Stomach (tissue), 9 donors: ENCODE measurements around the gene COL5A1. TPM values are rescaled to one million over a fixed set of nuclear protein-coding genes. Genes with fewer than 3 reads are reported as not detected.

Experiments used
- DNase-seq, 2 donors: peaks; one replicate each; pipeline versions ENCODE4 v3.0.0 to v3.0.0-alpha.2; 2013 to 2019
- H3K27ac ChIP-seq, 5 donors: fragments of 200-600 bp in 4 of 5; sonication (generic) in 4 of 5; one replicate each; pipeline ENCODE4 v1.5.1; 2013 to 2019; ENCODE audit warnings: mild to moderate bottlenecking in 1 of 5, moderate library complexity in 1 of 5
- H3K27me3 ChIP-seq, 3 donors: fragments of 200-600 bp; sonication (generic); one replicate each; pipeline ENCODE4 v1.5.1; 2017 to 2019; ENCODE audit warnings: mixed run types in 1 of 3
- H3K36me3 ChIP-seq, 4 donors: fragments of 200-600 bp; sonication (generic); 1 replicate in 3 of 4; 2 replicates in 1 of 4; pipeline ENCODE4 v1.5.1; 2016 to 2019
- H3K4me1 ChIP-seq, 4 donors: fragments of 200-600 bp; sonication (generic); one replicate each; pipeline ENCODE4 v1.5.1; 2016 to 2019
- H3K4me3 ChIP-seq, 4 donors: fragments of 200-600 bp; sonication (generic) in 3 of 4; one replicate each; pipeline ENCODE4 v1.5.1; 2016 to 2019; ENCODE audit warnings: mild to moderate bottlenecking in 1 of 4
- H3K9me3 ChIP-seq, 4 donors: fragments of 200-600 bp; sonication (generic); one replicate each; pipeline ENCODE4 v1.5.1; 2016 to 2019
- EP300 ChIP-seq: sonication (generic); formaldehyde crosslinking; IDR thresholded peaks from one replicate; pipeline ENCODE4 v1.6.1; 2017; ENCODE audit warnings: antibody characterized with exemption
- POLR2A ChIP-seq, 4 donors: fragments of 450-650 bp; IDR thresholded peaks; one replicate each; pipeline ENCODE4 v1.6.1; 2016; ENCODE audit warnings: antibody characterized with exemption in 4 of 4, control low read depth in 2 of 4, mild to moderate bottlenecking in 1 of 4, moderate library complexity in 1 of 4
- POLR2AphosphoS5 ChIP-seq, 3 donors: sonication (generic); formaldehyde crosslinking; IDR thresholded peaks; one replicate each; pipeline ENCODE4 v1.6.1; 2016; ENCODE audit warnings: antibody characterized with exemption in 3 of 3
- WGBS, 5 donors: extraction: QIAGEN DNeasy Blood & Tissue Kit in 3 of 5; methylation state at CpG; one replicate each; pipeline versions ENCODE4 v1.1.5 to v1.1.7; 2013 to 2018; 5-methylcytosine and 5-hydroxymethylcytosine counted together
- intact Hi-C: fragments of 100-400 bp; cut with DNase I; formaldehyde crosslinking; loops from one replicate; pipeline ENCODE4 v1.15.1; 2023; ENCODE audit warnings: low total_unique reads
- polyA plus RNA-seq, 3 donors: library from polyadenylated mRNA; stranded (reverse); fragments of 200-250 nt; gene quantifications; one replicate each; pipeline ENCODE4 v1.2.3, GENCODE V29; 2013
- total RNA-seq, 5 donors: library from RNA; depleted of rRNA; stranded (reverse); fragments of >200 nt; gene quantifications; one replicate each; pipeline versions ENCODE4 v1.1.0 to v1.2.3, GENCODE V29; 2014 to 2016
- TF ChIP-seq, protein P1 (sequence below), 7 experiments: fragments of 450-650 bp in 4 of 7; fragments of 200-600 bp in 3 of 7; sonication (generic) in 3 of 7; IDR thresholded peaks; one replicate each; pipeline ENCODE4 v1.5.1; 2016 to 2019; ENCODE audit warnings: antibody characterized with exemption in 7 of 7, control low read depth in 2 of 7, mild to moderate bottlenecking in 1 of 7
- donor health status: healthy with polysubstance abuse.
- donor health status: Bipolar disorder and iron deficiency.
- donor health status: healthy.

The COL5A1 gene
- total and polyA plus RNA-seq, 8 donors: 7.3 to 205 (median 26.4) TPM

DNA sequence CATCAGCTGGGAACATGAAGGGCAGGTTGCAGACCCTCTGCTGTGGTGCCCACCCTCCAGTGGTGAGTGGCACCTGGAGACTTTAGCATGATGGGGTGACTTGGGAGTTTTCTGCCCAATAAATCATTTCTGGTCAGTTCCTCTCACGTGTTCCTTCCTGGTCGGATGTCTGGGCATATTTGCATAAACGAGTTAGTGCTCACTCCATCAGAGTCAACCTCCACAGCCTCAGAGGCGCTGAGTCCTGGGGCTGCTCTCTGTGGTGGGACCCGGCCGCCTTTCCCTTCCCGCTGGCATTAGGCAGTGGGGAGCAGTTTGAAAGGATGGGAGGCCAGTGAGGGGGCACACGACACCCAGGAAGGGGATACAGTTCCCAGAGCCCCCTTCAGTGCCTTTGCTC, 125.0 kb downstream of the COL5A1 start:
- no peak overlapping the region for H3K4me3 ChIP-seq
- H3K27me3 ChIP-seq: peaks cover 0 to 16% (median 0%) of the 10 kb centered on the region in 3 donors
- 14 to 66% (median 57%) methylated on average over 2 to 8 of the region's 8 CpGs for WGBS, 5 donors
- no peaks in the 10 kb centered on the region for H3K4me1 ChIP-seq
- H3K36me3 ChIP-seq: peaks cover 4 to 82% (median 40%) of the 10 kb centered on the region in 4 donors
- no peaks in the 10 kb centered on the region for H3K9me3 ChIP-seq
- intact Hi-C loops: no loop called here
- TF ChIP-seq, protein P1, sequence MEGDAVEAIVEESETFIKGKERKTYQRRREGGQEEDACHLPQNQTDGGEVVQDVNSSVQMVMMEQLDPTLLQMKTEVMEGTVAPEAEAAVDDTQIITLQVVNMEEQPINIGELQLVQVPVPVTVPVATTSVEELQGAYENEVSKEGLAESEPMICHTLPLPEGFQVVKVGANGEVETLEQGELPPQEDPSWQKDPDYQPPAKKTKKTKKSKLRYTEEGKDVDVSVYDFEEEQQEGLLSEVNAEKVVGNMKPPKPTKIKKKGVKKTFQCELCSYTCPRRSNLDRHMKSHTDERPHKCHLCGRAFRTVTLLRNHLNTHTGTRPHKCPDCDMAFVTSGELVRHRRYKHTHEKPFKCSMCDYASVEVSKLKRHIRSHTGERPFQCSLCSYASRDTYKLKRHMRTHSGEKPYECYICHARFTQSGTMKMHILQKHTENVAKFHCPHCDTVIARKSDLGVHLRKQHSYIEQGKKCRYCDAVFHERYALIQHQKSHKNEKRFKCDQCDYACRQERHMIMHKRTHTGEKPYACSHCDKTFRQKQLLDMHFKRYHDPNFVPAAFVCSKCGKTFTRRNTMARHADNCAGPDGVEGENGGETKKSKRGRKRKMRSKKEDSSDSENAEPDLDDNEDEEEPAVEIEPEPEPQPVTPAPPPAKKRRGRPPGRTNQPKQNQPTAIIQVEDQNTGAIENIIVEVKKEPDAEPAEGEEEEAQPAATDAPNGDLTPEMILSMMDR (IDR thresholded peaks at IDR 0.05): no peak
- H3K27ac ChIP-seq: no peak overlapping the region
- no peak for DNase-seq

DNA sequence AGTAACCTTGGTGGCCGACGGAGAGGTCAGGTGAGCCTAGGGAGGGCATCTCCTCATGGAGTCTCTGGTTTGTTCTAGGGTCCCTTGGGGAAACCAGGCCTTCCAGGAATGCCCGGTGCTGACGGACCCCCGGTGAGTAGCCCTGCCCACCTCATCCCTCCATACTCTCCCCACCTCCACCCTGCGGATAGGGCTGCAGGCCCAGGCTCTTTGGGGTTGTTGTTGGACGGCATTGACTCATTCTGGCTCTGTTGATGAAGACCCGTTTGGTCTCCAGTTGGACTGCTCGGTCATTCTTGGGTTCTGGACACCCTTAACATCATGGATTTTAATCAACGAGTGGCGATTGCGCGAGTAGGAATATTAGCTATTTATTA, 126.7 kb downstream of the COL5A1 start:
- no peak for DNase-seq
- 60 to 88% (median 80%) methylated on average over 9 to 13 of the region's 13 CpGs for WGBS, 5 donors
- Histone ChIP-seq H3K27me3 (peaks cover 0 to 18% (median 0%) of the 10 kb centered on the region in 3 donors), H3K27ac (peak overlapping the region in 2 of 5 donors; percentile 20 to 60), H3K36me3 (peaks cover 0 to 82% (median 41%) of the 10 kb centered on the region in 4 donors), H3K4me3 (no peak overlapping the region), H3K9me3 (no peaks in the 10 kb centered on the region), H3K4me1 (no peaks in the 10 kb centered on the region)
- intact Hi-C loops: no loop called here
- TF ChIP-seq POLR2A (IDR thresholded peaks at IDR 0.05) (no peak), POLR2AphosphoS5 (IDR thresholded peaks at IDR 0.05) (no peak), EP300 (no peak)
- TF ChIP-seq, protein P1 (IDR thresholded peaks at IDR 0.05): no peak

DNA sequence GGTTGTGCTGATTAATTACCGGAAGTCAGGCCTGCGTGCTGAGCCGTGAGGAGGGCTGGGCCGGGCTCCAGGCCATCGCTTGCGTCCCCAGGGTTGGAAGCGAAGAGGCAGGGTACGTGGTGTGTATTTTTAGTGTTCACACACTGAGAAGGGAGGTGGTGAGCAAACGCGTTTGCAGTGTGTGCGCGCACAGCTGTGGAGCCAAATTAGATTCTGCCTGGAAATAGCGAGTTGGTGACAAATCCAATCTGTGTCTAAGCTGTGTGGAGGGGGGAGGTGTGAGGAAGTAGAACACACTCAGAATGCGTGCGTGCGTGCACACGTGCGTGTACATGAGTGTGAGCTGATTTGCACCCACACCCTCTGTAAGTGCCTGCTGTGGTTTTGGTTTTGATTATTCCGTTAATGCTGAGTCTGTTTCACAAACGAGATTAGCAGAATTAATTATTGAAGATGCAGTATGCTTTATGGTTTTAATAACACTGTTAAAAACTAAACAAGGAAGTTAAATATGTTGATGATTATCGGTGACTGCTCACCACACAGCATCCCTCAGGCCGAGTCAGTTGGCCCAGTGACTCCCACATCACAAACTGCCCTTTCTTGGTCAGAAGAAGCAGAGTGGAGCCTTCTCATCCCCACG, 127.2 kb downstream of the COL5A1 start:
- no peaks in the 10 kb centered on the region for H3K4me1 ChIP-seq
- no peaks in the 10 kb centered on the region for H3K9me3 ChIP-seq
- TF ChIP-seq POLR2A (IDR thresholded peaks at IDR 0.05) (no peak), POLR2AphosphoS5 (IDR thresholded peaks at IDR 0.05) (no peak), EP300 (no peak)
- TF ChIP-seq, protein P1 (IDR thresholded peaks at IDR 0.05): no peak
- peaks cover 0 to 82% (median 44%) of the 10 kb centered on the region in 4 donors for H3K36me3 ChIP-seq
- H3K27ac ChIP-seq: peak overlapping the region in 3 of 5 donors; percentile 20 to 60 (median 25)
- H3K4me3 ChIP-seq: no peak overlapping the region
- WGBS, 5 donors: 54 to 71% (median 69%) methylated on average over 23 of the region's 23 CpGs
- H3K27me3 ChIP-seq: peaks cover 0 to 23% (median 0%) of the 10 kb centered on the region in 3 donors
- intact Hi-C loops: no loop called here
- DNase-seq: peak in 1 of 2 donors; percentile 58

DNA sequence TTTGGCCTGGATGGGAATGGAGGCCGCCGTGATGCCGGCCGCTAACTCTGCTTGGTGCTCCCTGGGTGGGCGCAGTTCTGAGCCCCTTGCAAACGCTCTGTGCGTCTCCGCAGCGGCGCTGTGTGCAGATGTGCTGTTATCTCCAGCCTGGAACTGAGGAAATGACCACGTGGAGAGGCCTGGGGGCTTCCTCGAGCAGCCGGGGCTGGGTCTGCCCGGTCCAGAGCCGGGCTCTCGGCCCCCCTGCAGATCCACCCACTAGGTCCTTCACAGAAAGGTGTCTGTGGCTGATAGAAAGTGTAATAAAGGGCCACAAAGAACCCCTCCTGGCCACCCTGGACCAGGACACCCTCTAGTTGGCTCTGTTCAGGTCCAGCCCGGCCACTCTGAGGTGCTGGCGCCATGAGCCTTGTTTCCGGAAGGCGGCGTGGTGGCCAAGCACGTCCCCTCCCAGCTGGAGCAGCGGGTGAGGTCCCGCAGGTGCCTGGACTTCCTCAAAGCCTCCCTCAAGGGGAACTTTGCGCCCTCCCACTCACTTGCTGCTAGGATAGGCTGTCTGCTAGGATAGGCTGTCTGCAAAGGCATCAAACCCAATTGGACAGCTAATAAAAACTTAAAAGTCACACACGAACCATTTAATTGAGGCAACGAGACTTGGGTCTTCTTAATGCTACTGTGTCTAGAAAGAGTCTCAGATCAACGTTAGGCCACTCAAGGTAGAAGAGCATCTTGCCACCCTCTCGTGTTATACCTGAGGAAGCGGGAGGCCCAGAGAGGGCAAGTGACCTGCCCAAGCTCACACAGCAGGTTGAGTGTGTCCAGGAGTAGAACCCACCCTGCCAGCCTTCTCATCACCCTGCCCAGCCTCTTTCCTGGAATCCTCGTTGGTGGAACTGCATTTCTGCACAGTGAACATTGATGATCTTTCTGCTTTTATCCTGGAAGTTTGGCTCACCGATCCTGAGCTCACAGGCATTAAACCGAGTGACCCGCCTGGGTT, 129.7 kb downstream of the COL5A1 start:
- no peak for DNase-seq
- H3K27me3 ChIP-seq: peaks cover 0 to 27% (median 0%) of the 10 kb centered on the region in 3 donors
- H3K9me3 ChIP-seq: no peaks in the 10 kb centered on the region
- H3K4me3 ChIP-seq: no peak overlapping the region
- TF ChIP-seq, protein P1 (IDR thresholded peaks at IDR 0.05): no peak
- TF ChIP-seq POLR2A (IDR thresholded peaks at IDR 0.05): no peak
- no peak for TF ChIP-seq POLR2AphosphoS5 (IDR thresholded peaks at IDR 0.05)
- no peak for TF ChIP-seq EP300
- H3K36me3 ChIP-seq: peaks cover 0 to 62% (median 37%) of the 10 kb centered on the region in 4 donors
- intact Hi-C loops: no loop called here
- H3K4me1 ChIP-seq: peaks cover 0 to 24% (median 7%) of the 10 kb centered on the region in 4 donors
- H3K27ac ChIP-seq: no peak overlapping the region
- WGBS, 5 donors: 63 to 71% (median 63%) methylated on average over 21 to 34 of the region's 34 CpGs
